Activated T-cell treated with anti-CD3 and anti-CD28 coated beads, Interleukin-2, amount 50 U/mL, for 72 hours (primary cell): ENCODE results near the gene SACS. TPM values are rescaled to one million over a fixed set of nuclear protein-coding genes. Genes with fewer than 3 reads are reported as not detected.
"Not testable (repeated sequence)": the region's sequence is repeated elsewhere in the genome, so short reads cannot be mapped to it uniquely, and the experiment has no call there.

Experiments used
- ATAC-seq, 2 donors: fragments of 150-1000 bp; cut with Tn5 transposase; replicated peaks in 1 of 2; 2 replicates each; pipeline ENCODE4 v1.10.0; 2021; ENCODE audit warnings: moderate library complexity in 2 of 2, mild to moderate bottlenecking in 1 of 2
- DNase-seq, 2 donors: peaks; one replicate each; pipeline ENCODE4 v3.0.0; 2021 to 2022; ENCODE audit warnings: mixed read lengths in 1 of 2
- H3K27ac Mint-ChIP-seq: one replicate; pipeline ENCODE4 v1.8.0; 2022; ENCODE audit warnings: mild to moderate bottlenecking, moderate library complexity, mixed read lengths
- H3K27me3 Mint-ChIP-seq: one replicate; pipeline ENCODE4 v1.8.0; 2022; ENCODE audit warnings: low read depth, mixed read lengths
- H3K36me3 Mint-ChIP-seq, 2 donors: one replicate each; pipeline ENCODE4 v1.8.0; 2022; ENCODE audit warnings: mixed read lengths in 2 of 2, mild to moderate bottlenecking in 1 of 2; ENCODE audit not compliant: insufficient read depth in 2 of 2
- H3K4me1 Mint-ChIP-seq: one replicate; pipeline ENCODE4 v1.8.0; 2022; ENCODE audit warnings: low read depth, mixed read lengths
- H3K4me3 Mint-ChIP-seq, 2 donors: one replicate each; pipeline ENCODE4 v1.8.0; 2022; ENCODE audit warnings: mild to moderate bottlenecking in 2 of 2, mixed read lengths in 2 of 2, moderate library complexity in 2 of 2
- H3K9me3 Mint-ChIP-seq, 2 donors: one replicate each; pipeline ENCODE4 v1.8.0; 2022; ENCODE audit warnings: mixed read lengths in 2 of 2
- total RNA-seq, 2 donors: library from RNA; stranded (reverse); gene quantifications; one replicate each; pipeline ENCODE4 v1.2.3, GENCODE V29; 2022

Gene SACS
- total RNA-seq, 2 donors from 2014 or later = 29.1 to 31.1 TPM

- H3K27me3 Mint-ChIP-seq = peaks cover 14% of the 10 kb centered on the region
- no peak for DNase-seq
- H3K27ac Mint-ChIP-seq = no peak overlapping the region
- no peaks in the 10 kb centered on the region for H3K9me3 Mint-ChIP-seq
- H3K4me1 Mint-ChIP-seq = peaks cover 21% of the 10 kb centered on the region
- no peak for ATAC-seq
- H3K4me3 Mint-ChIP-seq = no peak overlapping the region
- H3K36me3 Mint-ChIP-seq = peaks cover 0 to 2% of the 10 kb centered on the region in 2 donors
Measured at GRCh38 chr13:23323946-23324709, 109.4 kb downstream of the SACS start.

GRCh38 chr13:23322353-23323336 lies 110.9 kb downstream of the SACS start:
- DNase-seq = no peak
- H3K36me3 Mint-ChIP-seq = peaks cover 0 to 2% of the 10 kb centered on the region in 2 donors
- peaks cover 22% of the 10 kb centered on the region for H3K27me3 Mint-ChIP-seq
- no peak overlapping the region for H3K27ac Mint-ChIP-seq
- ATAC-seq = no peak
- H3K4me3 Mint-ChIP-seq = no peak overlapping the region
- H3K4me1 Mint-ChIP-seq = peaks cover 24% of the 10 kb centered on the region
- no peaks in the 10 kb centered on the region for H3K9me3 Mint-ChIP-seq

GRCh38 chr13:23321535-23322241 lies 111.8 kb downstream of the SACS start:
- Mint-ChIP-seq H3K27me3 (peaks cover 30% of the 10 kb centered on the region), H3K9me3 (no peaks in the 10 kb centered on the region), H3K36me3 (no peaks in the 10 kb centered on the region), H3K4me3 (peak overlapping the region; percentile 36 to 73), H3K4me1 (peaks cover 24% of the 10 kb centered on the region), H3K27ac (no peak overlapping the region)
- DNase-seq (peak; percentile 8 to 15), ATAC-seq (peak; percentile 80 to 81)

- Mint-ChIP-seq H3K36me3 (no peaks in the 10 kb centered on the region), H3K9me3 (no peaks in the 10 kb centered on the region), H3K4me1 (peaks cover 24% of the 10 kb centered on the region), H3K4me3 (peak overlapping the region; percentile 36 to 73), H3K27me3 (peaks cover 30% of the 10 kb centered on the region), H3K27ac (no peak overlapping the region)
- no peak for DNase-seq
- peak; percentile 8 to 14 for ATAC-seq
Measured at GRCh38 chr13:23320926-23321534, 112.5 kb downstream of the SACS start.

GRCh38 chr13:23319883-23320224 lies 113.6 kb downstream of the SACS start:
- no peak for ATAC-seq
- no peak overlapping the region for H3K4me3 Mint-ChIP-seq

GRCh38 chr13:23314837-23315236 lies 118.7 kb downstream of the SACS start:
- not testable (repeated sequence) for H3K27ac Mint-ChIP-seq, ATAC-seq, H3K36me3 Mint-ChIP-seq, H3K9me3 Mint-ChIP-seq, H3K4me3 Mint-ChIP-seq, H3K4me1 Mint-ChIP-seq, DNase-seq
- H3K27me3 Mint-ChIP-seq = peaks cover 31% of the 10 kb centered on the region

More at GRCh38 chr13:23319883-23320224, 113.6 kb downstream of the SACS start:
- no peak for DNase-seq
- Mint-ChIP-seq H3K27ac (no peak overlapping the region), H3K9me3 (no peaks in the 10 kb centered on the region), H3K27me3 (peaks cover 28% of the 10 kb centered on the region), H3K36me3 (no peaks in the 10 kb centered on the region), H3K4me1 (peaks cover 24% of the 10 kb centered on the region)

- Mint-ChIP-seq H3K36me3 (no peaks in the 10 kb centered on the region), H3K27me3 (peaks cover 6% of the 10 kb centered on the region), H3K9me3 (no peaks in the 10 kb centered on the region), H3K4me3 (no peak overlapping the region), H3K27ac (no peak overlapping the region), H3K4me1 (no peaks in the 10 kb centered on the region)
- no peak for DNase-seq
- no peak for ATAC-seq
Measured at GRCh38 chr13:23292586-23292985, 140.9 kb downstream of the SACS start.

- Mint-ChIP-seq H3K36me3 (no peaks in the 10 kb centered on the region), H3K4me1 (no peaks in the 10 kb centered on the region), H3K27ac (no peak overlapping the region), H3K4me3 (no peak overlapping the region), H3K27me3 (peaks cover 6% of the 10 kb centered on the region), H3K9me3 (no peaks in the 10 kb centered on the region)
- no peak for ATAC-seq
- no peak for DNase-seq
Measured at GRCh38 chr13:23289917-23290357, 143.6 kb downstream of the SACS start.

- peaks cover 15% of the 10 kb centered on the region for H3K27me3 Mint-ChIP-seq
- H3K9me3 Mint-ChIP-seq = peaks cover 0 to 2% of the 10 kb centered on the region in 2 donors
- no peaks in the 10 kb centered on the region for H3K4me1 Mint-ChIP-seq
- no peak overlapping the region for H3K4me3 Mint-ChIP-seq
- ATAC-seq (no peak), DNase-seq (no peak)
- H3K27ac Mint-ChIP-seq = no peak overlapping the region
- H3K36me3 Mint-ChIP-seq = no peaks in the 10 kb centered on the region
Measured at GRCh38 chr13:23288995-23289394, 144.5 kb downstream of the SACS start.

- Mint-ChIP-seq H3K4me3 (no peak overlapping the region), H3K27ac (no peak overlapping the region), H3K36me3 (no peaks in the 10 kb centered on the region), H3K4me1 (no peaks in the 10 kb centered on the region), H3K27me3 (peaks cover 16% of the 10 kb centered on the region), H3K9me3 (peaks cover 0 to 2% of the 10 kb centered on the region in 2 donors)
- no peak for DNase-seq
- no peak for ATAC-seq
Measured at GRCh38 chr13:23288564-23288963, 144.9 kb downstream of the SACS start.

GRCh38 chr13:23279321-23279720 lies 154.2 kb downstream of the SACS start:
- DNase-seq = no peak
- H3K27ac Mint-ChIP-seq = no peak overlapping the region
- peaks cover 25% of the 10 kb centered on the region for H3K27me3 Mint-ChIP-seq
- H3K36me3 Mint-ChIP-seq = no peaks in the 10 kb centered on the region
- peaks cover 0 to 3% of the 10 kb centered on the region in 2 donors for H3K9me3 Mint-ChIP-seq
- H3K4me1 Mint-ChIP-seq = no peaks in the 10 kb centered on the region
- no peak overlapping the region for H3K4me3 Mint-ChIP-seq
- no peak for ATAC-seq
